Neural cell (in vitro differentiated cells): ENCODE data around the gene PPP1R27. TPM values are rescaled to one million over a fixed set of nuclear protein-coding genes. Genes with fewer than 3 reads are reported as not detected.

Experiments
- H2AFZ ChIP-seq: fragments of 200-600, 300-800 bp; sonication (generic), shearing (Covaris generic); 2 replicates; pipeline ENCODE4 v1.6.0; 2014; ENCODE audit warnings: low read depth, mild to moderate bottlenecking, antibody characterized with exemption, low read length, moderate library complexity
- H3F3A ChIP-seq: fragments of 200-600 bp; shearing (Covaris generic); 2 replicates; pipeline ENCODE4 v1.6.1; 2016; ENCODE audit warnings: mild to moderate bottlenecking, moderate library complexity, mixed read lengths, antibody characterized with exemption, low read length; ENCODE audit not compliant: insufficient read depth, poor library complexity, severe bottlenecking
- H3K27ac ChIP-seq: fragments of 200-600, 300-800 bp; sonication (generic), shearing (Covaris generic); 2 replicates; pipeline ENCODE4 v1.5.1; 2014; ENCODE audit warnings: mild to moderate bottlenecking, low read length, moderate library complexity
- H3K27me3 ChIP-seq: fragments of 300-800, 200-600 bp; sonication (generic), shearing (Covaris generic); 2 replicates; pipeline ENCODE4 v1.6.0; 2014; ENCODE audit warnings: mild to moderate bottlenecking, low read depth, low read length, moderate library complexity; ENCODE audit not compliant: insufficient read depth
- H3K36me3 ChIP-seq: fragments of 300-800, 200-600 bp; sonication (generic), shearing (Covaris generic); 2 replicates; pipeline ENCODE4 v1.5.1; 2014; ENCODE audit warnings: mild to moderate bottlenecking, antibody characterized with exemption, low read length, moderate library complexity; ENCODE audit not compliant: insufficient read depth
- H3K4me2 ChIP-seq: fragments of 300-800, 200-600 bp; sonication (generic), shearing (Covaris generic); 2 replicates; pipeline ENCODE4 v1.6.0; 2014; ENCODE audit warnings: mild to moderate bottlenecking, low read length
- H3K4me3 ChIP-seq: fragments of 300-800, 200-600 bp; sonication (generic), shearing (Covaris generic); 2 replicates; pipeline ENCODE4 v1.5.1; 2014; ENCODE audit warnings: mild to moderate bottlenecking, low read length, moderate library complexity
- H3K79me2 ChIP-seq: fragments of 200-600 bp; shearing (Covaris generic); replicated peaks from 2 replicates; pipeline ENCODE4 v1.6.0; 2014; ENCODE audit warnings: mild to moderate bottlenecking, low read length, moderate library complexity; ENCODE audit not compliant: insufficient read depth
- H3K9ac ChIP-seq: fragments of 300-800, 200-600 bp; sonication (generic), shearing (Covaris generic); 2 replicates; pipeline ENCODE4 v1.6.1; 2016; ENCODE audit warnings: mild to moderate bottlenecking, low read length, mixed read lengths
- H3K9me2 ChIP-seq: fragments of 200-600 bp; shearing (Covaris generic); 2 replicates; pipeline ENCODE4 v1.6.1; 2016; ENCODE audit warnings: mild to moderate bottlenecking, low read length, mixed read lengths; ENCODE audit not compliant: insufficient read depth
- H3K9me3 ChIP-seq: fragments of 200-600, 300-800 bp; sonication (generic), shearing (Covaris generic); 2 replicates; pipeline ENCODE4 v1.6.1; 2016; ENCODE audit warnings: mild to moderate bottlenecking, mixed run types, low read length, moderate library complexity, mixed read lengths
- H4K20me1 ChIP-seq: fragments of 200-600 bp; shearing (Covaris generic); 2 replicates; pipeline ENCODE4 v1.6.1; 2016; ENCODE audit warnings: mild to moderate bottlenecking, mixed run types; ENCODE audit not compliant: insufficient read depth
- CTCF ChIP-seq: fragments of 450-650 bp; IDR thresholded peaks from 2 replicates; pipeline ENCODE4 v1.5.1; 2014; ENCODE audit warnings: antibody characterized with exemption, mild to moderate bottlenecking, moderate library complexity; ENCODE audit not compliant: poor library complexity, severe bottlenecking
- EP300 ChIP-seq: fragments of 450-650 bp; conservative IDR thresholded peaks from 2 replicates; pipeline ENCODE4 v1.6.1; 2014; ENCODE audit warnings: antibody characterized with exemption, mild to moderate bottlenecking, moderate library complexity; ENCODE audit not compliant: poor library complexity, severe bottlenecking
- EZH2 ChIP-seq: fragments of 200-600, 300-800 bp; shearing (Covaris generic), sonication (generic); IDR thresholded peaks from 2 replicates; pipeline ENCODE4 v1.6.1; 2014; ENCODE audit warnings: antibody characterized with exemption, low read length, borderline replicate concordance, mild to moderate bottlenecking; ENCODE audit not compliant: insufficient read depth, poor library complexity, severe bottlenecking
- MXI1 ChIP-seq: fragments of 450-650 bp; conservative IDR thresholded peaks from 2 replicates; pipeline ENCODE4 v1.6.1; 2014; ENCODE audit warnings: antibody characterized with exemption, mild to moderate bottlenecking; ENCODE audit not compliant: poor library complexity, severe bottlenecking
- POLR2AphosphoS5 ChIP-seq: IDR thresholded peaks from 2 replicates; pipeline ENCODE4 v1.6.1; 2012
- RAD21 ChIP-seq: fragments of 450-650 bp; conservative IDR thresholded peaks from 2 replicates; pipeline ENCODE4 v1.6.1; 2014; ENCODE audit warnings: antibody characterized with exemption, mild to moderate bottlenecking, moderate library complexity
- REST ChIP-seq: IDR thresholded peaks from 2 replicates; pipeline ENCODE4 v1.6.1; 2012; ENCODE audit warnings: borderline replicate concordance
- SMC3 ChIP-seq: fragments of 450-650 bp; conservative IDR thresholded peaks from 2 replicates; pipeline ENCODE4 v1.6.1; 2014; ENCODE audit warnings: antibody characterized with exemption, mild to moderate bottlenecking, moderate library complexity; ENCODE audit not compliant: poor library complexity
- TAF1 ChIP-seq: IDR thresholded peaks from 2 replicates; pipeline ENCODE4 v1.6.1; 2012; ENCODE audit warnings: low read depth
- polyA plus RNA-seq: library from polyadenylated mRNA; depleted of rRNA; stranded (reverse); fragments of >200 nt; gene quantifications from 2 replicates; pipeline ENCODE4 v1.2.3, GENCODE V29; 2014

The PPP1R27 gene
- polyA plus RNA-seq, 1 donor from 2014 or later = not detected

GRCh38 chr17:81802856-81803643, 31.8 kb downstream of the PPP1R27 start:
- TF ChIP-seq POLR2AphosphoS5 (no peak), TAF1 (no peak), SMC3 (no peak), EP300 (no peak), EZH2 (no peak), RAD21 (no peak), REST (no peak), CTCF (no peak), MXI1 (no peak)
- Histone ChIP-seq H4K20me1 (no peaks in the 10 kb centered on the region), H3F3A (no peaks in the 10 kb centered on the region), H3K9me3 (peaks cover 6% of the 10 kb centered on the region), H3K36me3 (no peaks in the 10 kb centered on the region), H3K27ac (no peak overlapping the region), H3K27me3 (peaks cover 67% of the 10 kb centered on the region), H3K4me3 (no peak overlapping the region), H3K4me2 (no peak overlapping the region), H3K9me2 (no peaks in the 10 kb centered on the region), H3K79me2 (no peaks in the 10 kb centered on the region), H2AFZ (no peak overlapping the region), H3K9ac (no peak overlapping the region)

- Histone ChIP-seq H3K36me3 (no peaks in the 10 kb centered on the region), H3K4me2 (no peak overlapping the region), H4K20me1 (no peaks in the 10 kb centered on the region), H3K4me3 (no peak overlapping the region), H3K9me3 (peaks cover 6% of the 10 kb centered on the region), H3K27ac (no peak overlapping the region), H3K9ac (no peak overlapping the region), H3K27me3 (peaks cover 63% of the 10 kb centered on the region), H2AFZ (no peak overlapping the region), H3F3A (no peaks in the 10 kb centered on the region), H3K79me2 (no peaks in the 10 kb centered on the region), H3K9me2 (no peaks in the 10 kb centered on the region)
- TF ChIP-seq EP300 (no peak), MXI1 (no peak), EZH2 (no peak), POLR2AphosphoS5 (no peak), RAD21 (no peak)
Measured at GRCh38 chr17:81802048-81802758, 32.6 kb downstream of the PPP1R27 start.
